T-cell (primary cell): ENCODE measurements around the gene FAM193A. TPM values are rescaled to one million over a fixed set of nuclear protein-coding genes. Genes with fewer than 3 reads are reported as not detected.
A peak's percentile ranks its signal among the peaks of the same experiment; 100 is the strongest.

Source experiments
- ATAC-seq, 4 experiments: fragments of 200-7000 bp in 3 of 4; fragments of 150-1000 bp in 1 of 4; cut with Tn5 transposase; replicated peaks in 1 of 4; 1 replicate in 3 of 4; 2 replicates in 1 of 4; pipeline ENCODE4 v1.10.0; 2021; ENCODE audit warnings: moderate library complexity in 3 of 4, mild to moderate bottlenecking in 2 of 4, moderate number of reproducible peaks in 1 of 4
- CTCF ChIA-PET, 2 donors: fragments of 300-600 bp; sonication (Branson Sonifier 250); formaldehyde crosslinking; loops; one replicate each; lab custom pipeline; 2022; ENCODE audit warnings: antibody characterized with exemption in 2 of 2; lab: Charles Lee
- POLR2A ChIA-PET, 2 donors: fragments of 300-600 bp; sonication (Branson Sonifier 250); formaldehyde crosslinking; loops; one replicate each; lab custom pipeline; 2022; ENCODE audit warnings: antibody characterized with exemption in 2 of 2; lab: Charles Lee
- DNase-seq, 35 experiments: peaks; one replicate each; pipeline versions ENCODE4 v3.0.0 to v3.0.0-alpha.2; 2013 to 2023
- H3K27ac ChIP-seq: one replicate; pipeline ENCODE4 v1.5.1; 2013; ENCODE audit warnings: low read length
- H3K27me3 ChIP-seq, 2 experiments: replicated peaks in 1 of 2; 1 replicate in 1 of 2; 2 replicates in 1 of 2; pipeline versions ENCODE4 v1.6.1 to v1.7.0; 2013; ENCODE audit warnings: low read length in 1 of 2, mixed read lengths in 1 of 2; ENCODE audit not compliant: control insufficient read depth in 2 of 2, insufficient read depth in 2 of 2; ENCODE audit errors: extremely low read depth in 1 of 2
- H3K36me3 ChIP-seq, 2 donors: 1 replicate in 1 of 2; 2 replicates in 1 of 2; pipeline versions ENCODE4 v1.6.1 to v1.7.0; 2013; ENCODE audit warnings: low read length in 1 of 2; ENCODE audit not compliant: control insufficient read depth in 2 of 2, insufficient read depth in 1 of 2; ENCODE audit errors: extremely low read depth in 1 of 2
- H3K4me1 ChIP-seq, 2 experiments: 1 replicate in 1 of 2; 2 replicates in 1 of 2; pipeline versions ENCODE4 v1.6.1 to v1.7.0; 2013; ENCODE audit warnings: low read length in 2 of 2, mixed read lengths in 1 of 2; ENCODE audit not compliant: insufficient read depth in 2 of 2, control insufficient read depth in 1 of 2; ENCODE audit errors: extremely low read depth in 1 of 2
- H3K4me3 ChIP-seq, 2 donors: 1 replicate in 1 of 2; 2 replicates in 1 of 2; pipeline versions ENCODE4 v1.5.1 to v1.7.0; 2013; ENCODE audit warnings: mild to moderate bottlenecking in 2 of 2, low read length in 1 of 2, moderate library complexity in 1 of 2; ENCODE audit not compliant: control insufficient read depth in 1 of 2; ENCODE audit errors: extremely low read depth in 1 of 2
- H3K9me3 ChIP-seq: 2 replicates; pipeline ENCODE4 v1.7.0; 2013
- H3K27ac Mint-ChIP-seq, 2 donors: one replicate each; pipeline ENCODE4 v1.8.0; 2020 to 2021; ENCODE audit warnings: mild to moderate bottlenecking in 2 of 2, mixed read lengths in 2 of 2
- H3K27me3 Mint-ChIP-seq, 2 donors: one replicate each; pipeline ENCODE4 v1.8.0; 2021 to 2022; ENCODE audit warnings: mixed read lengths in 2 of 2
- H3K36me3 Mint-ChIP-seq: one replicate; pipeline ENCODE4 v1.8.0; 2021; ENCODE audit warnings: mixed read lengths
- H3K4me1 Mint-ChIP-seq, 3 donors: one replicate each; pipeline ENCODE4 v1.8.0; 2020 to 2022; ENCODE audit warnings: mixed read lengths in 3 of 3, mild to moderate bottlenecking in 1 of 3
- H3K4me3 Mint-ChIP-seq, 3 donors: one replicate each; pipeline ENCODE4 v1.8.0; 2020 to 2022; ENCODE audit warnings: mild to moderate bottlenecking in 3 of 3, mixed read lengths in 3 of 3, moderate library complexity in 3 of 3
- H3K9me3 Mint-ChIP-seq, 3 donors: one replicate each; pipeline ENCODE4 v1.8.0; 2020 to 2022; ENCODE audit warnings: mixed read lengths in 3 of 3
- WGBS: methylation state at CpG from one replicate; pipeline ENCODE4 v1.1.5; 2013; ENCODE audit warnings: missing lambda C conversion rate; ENCODE audit not compliant: insufficient coverage; 5-methylcytosine and 5-hydroxymethylcytosine counted together
- total RNA-seq, 35 experiments: library from RNA in 6 of 35; stranded (reverse) in 6 of 35; fragments of 120-200 nt in 1 of 35; gene quantifications; one replicate each; pipeline versions ENCODE4 v1.2.1 to v1.2.4 and lab custom pipeline; 2013 to 2026

Gene FAM193A
- total RNA-seq, 5 donors from 2014 or later (not counting 1 experiment from before 2014, with no cell fraction given) = 41.6 to 46.8 (median 45.2) TPM

DNA sequence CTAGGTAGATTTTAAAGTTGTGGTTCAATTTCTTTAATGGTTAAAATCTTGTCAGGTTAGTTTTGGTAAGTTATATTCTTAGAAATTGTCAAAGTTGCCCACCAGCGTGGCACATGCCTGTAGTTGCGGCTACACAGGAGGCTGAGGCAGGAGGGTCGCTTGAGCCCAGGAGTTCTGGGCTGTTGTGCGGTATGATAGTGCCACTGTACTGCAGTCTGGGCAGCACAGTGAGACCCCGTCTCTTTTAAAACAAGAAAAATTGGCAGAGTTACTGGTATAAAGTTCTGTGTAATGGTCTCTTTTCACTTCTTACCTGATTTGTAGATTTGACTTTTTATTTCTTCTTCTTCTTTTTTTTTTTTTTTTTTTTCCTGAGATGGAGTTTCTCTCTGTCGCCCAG is 64.4 kb downstream of the FAM193A start:
- Histone ChIP-seq H3K27ac (no peak overlapping the region), H3K27me3 (no peaks in the 10 kb centered on the region), H3K4me3 (no peak overlapping the region), H3K4me1 (peaks cover 0 to 18% of the 10 kb centered on the region in 2 experiments), H3K36me3 (peaks cover 4 to 26% of the 10 kb centered on the region in 2 donors), H3K9me3 (no peaks in the 10 kb centered on the region)
- CTCF ChIA-PET = no interaction called here
- peaks cover 60 to 66% (median 62%) of the 10 kb centered on the region in 3 donors for H3K4me1 Mint-ChIP-seq
- DNase-seq (no peak), ATAC-seq (no peak)
- 92% methylated on average over 4 of the region's 6 CpGs for WGBS
- POLR2A ChIA-PET = interaction anchor here in 1 of 2 donors (0.7 kb wide), 1 partner anchor 105 kb away, joined by 9 read pairs; no protein-coding TSS in a partner anchor
- H3K4me3 Mint-ChIP-seq = no peak overlapping the region
- no peaks in the 10 kb centered on the region for H3K9me3 Mint-ChIP-seq
- H3K27ac Mint-ChIP-seq = peak overlapping the region in 1 of 2 donors; percentile 4
- H3K27me3 Mint-ChIP-seq = no peaks in the 10 kb centered on the region
- peaks cover 42% of the 10 kb centered on the region for H3K36me3 Mint-ChIP-seq

DNA sequence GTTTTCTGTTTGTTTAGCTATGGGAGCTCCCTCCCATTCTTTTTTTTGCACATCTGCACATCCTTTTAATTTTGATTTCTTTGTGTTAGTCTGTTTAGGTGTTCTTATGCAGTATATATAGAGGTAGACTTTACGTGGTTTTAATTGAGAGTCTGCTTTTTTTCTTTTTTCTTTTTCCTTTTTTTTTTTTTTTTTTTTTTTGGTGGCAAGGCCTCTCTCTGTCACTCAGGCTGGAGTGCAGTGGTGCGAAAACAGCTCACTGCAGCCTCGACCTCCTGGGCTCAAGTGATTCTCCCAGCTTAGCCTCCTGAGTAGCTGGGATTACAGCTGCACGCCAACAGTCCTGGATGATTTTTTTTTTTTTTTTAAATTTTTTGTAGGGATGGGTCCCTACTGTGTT is 68.2 kb downstream of the FAM193A start:
- no peak overlapping the region for H3K4me3 Mint-ChIP-seq
- H3K36me3 Mint-ChIP-seq = peaks cover 17% of the 10 kb centered on the region
- ChIA-PET CTCF (interaction anchor here (0.7 kb wide), 3 partner anchors 11 to 506 kb away, joined by 3 to 20 read pairs (median 3); no protein-coding TSS in a partner anchor), POLR2A (no interaction called here)
- ATAC-seq (no peak), DNase-seq (no peak)
- no peaks in the 10 kb centered on the region for H3K27me3 Mint-ChIP-seq
- Histone ChIP-seq H3K36me3 (peaks cover 2 to 10% of the 10 kb centered on the region in 2 donors), H3K4me3 (no peak overlapping the region), H3K27ac (no peak overlapping the region), H3K27me3 (no peaks in the 10 kb centered on the region), H3K4me1 (peaks cover 0 to 2% of the 10 kb centered on the region in 2 experiments), H3K9me3 (no peaks in the 10 kb centered on the region)
- H3K27ac Mint-ChIP-seq = no peak overlapping the region
- WGBS = no CpG with 5 or more reads among the region's 4 CpGs
- peaks cover 43 to 51% (median 45%) of the 10 kb centered on the region in 3 donors for H3K4me1 Mint-ChIP-seq
- no peaks in the 10 kb centered on the region for H3K9me3 Mint-ChIP-seq

DNA sequence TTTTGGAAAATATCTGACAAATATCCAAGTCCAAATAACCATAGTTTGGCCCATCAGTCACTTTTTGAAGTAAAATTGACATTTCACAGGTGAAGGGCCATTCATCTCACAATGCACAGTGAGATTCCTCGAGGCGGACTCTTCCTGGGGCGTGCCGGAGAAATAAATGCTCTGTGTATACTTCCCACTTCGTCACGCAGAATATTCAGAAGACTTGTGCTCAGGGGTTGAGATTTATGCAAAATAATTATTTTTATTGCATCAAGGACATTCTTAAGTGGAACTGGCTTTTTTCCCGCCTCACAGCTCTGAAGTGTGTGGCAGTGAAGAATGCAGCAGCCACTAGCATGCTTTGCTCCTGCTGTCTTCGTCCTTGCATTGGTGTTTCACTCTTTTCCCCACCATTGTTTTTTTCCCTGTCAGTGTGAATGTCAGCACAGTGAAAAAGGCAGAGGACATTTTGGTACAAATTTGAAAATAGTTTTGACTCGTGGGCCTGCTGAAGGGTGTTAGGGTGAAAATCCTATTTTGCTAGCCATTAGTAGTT is 70.6 kb downstream of the FAM193A start:
- Mint-ChIP-seq H3K27me3 (no peaks in the 10 kb centered on the region), H3K9me3 (no peaks in the 10 kb centered on the region), H3K4me1 (peaks cover 30 to 49% (median 43%) of the 10 kb centered on the region in 3 donors), H3K27ac (no peak overlapping the region), H3K36me3 (peaks cover 7% of the 10 kb centered on the region), H3K4me3 (no peak overlapping the region)
- DNase-seq = no peak
- Histone ChIP-seq H3K27me3 (no peaks in the 10 kb centered on the region), H3K9me3 (no peaks in the 10 kb centered on the region), H3K36me3 (peaks cover 0 to 3% of the 10 kb centered on the region in 2 donors), H3K27ac (no peak overlapping the region), H3K4me1 (no peaks in the 10 kb centered on the region), H3K4me3 (no peak overlapping the region)
- CTCF ChIA-PET = no interaction called here
- 100% methylated on average over 2 of the region's 9 CpGs for WGBS
- no peak for ATAC-seq
- POLR2A ChIA-PET = no interaction called here

DNA sequence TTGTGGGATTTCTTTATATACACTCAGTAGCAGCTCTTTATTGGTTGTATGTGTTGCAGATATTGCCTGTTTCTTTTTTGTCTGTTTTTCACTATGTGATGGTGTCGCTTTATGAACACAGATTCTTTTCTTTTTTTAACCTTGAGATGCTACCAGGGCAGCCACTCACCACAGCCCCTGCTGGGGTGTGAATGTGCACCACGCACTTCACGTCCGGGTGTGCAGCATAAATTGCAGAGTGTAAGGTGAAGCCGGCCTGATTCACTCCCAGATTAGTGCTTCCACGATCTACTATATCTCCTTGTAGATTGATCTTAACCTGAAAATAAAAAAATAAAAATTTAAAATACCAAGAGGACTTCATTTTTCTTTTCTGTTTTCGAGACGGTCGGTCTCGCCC is 71.4 kb downstream of the FAM193A start:
- CTCF ChIA-PET = interaction anchor here in 1 of 2 donors (0.6 kb wide), 1 partner anchor 149 kb away, joined by 3 read pairs; no protein-coding TSS in a partner anchor
- Mint-ChIP-seq H3K9me3 (no peaks in the 10 kb centered on the region), H3K4me3 (no peak overlapping the region), H3K27ac (no peak overlapping the region), H3K4me1 (peaks cover 35 to 55% (median 47%) of the 10 kb centered on the region in 3 donors), H3K27me3 (no peaks in the 10 kb centered on the region), H3K36me3 (peaks cover 7% of the 10 kb centered on the region)
- H3K4me1 ChIP-seq = no peaks in the 10 kb centered on the region
- H3K27me3 ChIP-seq = no peaks in the 10 kb centered on the region
- H3K9me3 ChIP-seq = no peaks in the 10 kb centered on the region
- POLR2A ChIA-PET = no interaction called here
- DNase-seq = no peak
- no peak overlapping the region for H3K4me3 ChIP-seq
- H3K36me3 ChIP-seq = no peaks in the 10 kb centered on the region
- no peak for ATAC-seq
- 96% methylated on average over 4 of the region's 10 CpGs for WGBS
- no peak overlapping the region for H3K27ac ChIP-seq

DNA sequence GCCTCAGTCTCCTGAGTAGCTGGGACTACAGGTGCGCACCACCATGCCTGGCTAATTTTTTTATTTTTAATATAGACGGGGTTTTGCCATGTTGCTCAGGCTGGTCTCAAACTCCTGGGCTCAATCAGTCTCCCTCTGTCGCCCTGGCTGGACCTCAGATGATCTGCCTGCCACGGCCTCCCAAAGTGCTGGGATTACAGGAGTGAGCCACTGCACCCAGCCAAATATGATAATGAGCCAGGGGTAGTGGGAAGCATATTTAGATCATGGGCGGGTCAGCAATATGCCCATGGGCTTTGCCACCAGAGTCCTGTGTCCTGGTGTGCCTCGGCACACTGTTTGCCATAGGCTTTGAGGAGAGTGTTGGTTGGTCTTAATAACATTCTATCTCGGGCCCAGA is 71.8 kb downstream of the FAM193A start:
- DNase-seq = no peak
- CTCF ChIA-PET = interaction anchor here in 1 of 2 donors (0.6 kb wide), 1 partner anchor 150 kb away, joined by 3 read pairs; no protein-coding TSS in a partner anchor

DNA sequence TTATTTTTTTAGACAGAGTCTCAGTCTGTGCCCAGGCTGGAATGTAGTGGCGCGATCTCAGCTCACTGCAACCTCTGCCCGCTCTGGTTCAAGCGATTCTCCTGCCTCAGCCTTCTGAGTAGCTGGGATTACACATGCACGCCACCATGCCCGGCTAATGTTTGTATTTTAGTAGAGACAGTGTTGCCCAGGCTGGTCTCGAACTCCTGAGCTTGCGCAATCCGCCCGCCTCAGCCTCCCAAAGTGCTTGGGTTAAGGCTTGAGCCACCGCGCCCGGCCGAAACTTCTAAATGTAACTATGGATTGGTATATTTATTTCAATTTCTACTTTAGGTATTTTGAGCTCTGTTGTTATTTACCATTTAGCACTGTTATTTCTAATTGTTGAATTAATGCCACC is 79.4 kb downstream of the FAM193A start:
- no peak for DNase-seq
- ChIA-PET CTCF (interaction anchor here in 1 of 2 donors (0.6 kb wide), 1 partner anchor 11 kb away, joined by 20 read pairs; no protein-coding TSS in a partner anchor), POLR2A (no interaction called here)
- H3K9me3 ChIP-seq = no peaks in the 10 kb centered on the region
- 100% methylated on average over 6 of the region's 14 CpGs for WGBS
- Mint-ChIP-seq H3K4me1 (peaks cover 49 to 56% (median 56%) of the 10 kb centered on the region in 3 donors), H3K9me3 (no peaks in the 10 kb centered on the region), H3K4me3 (no peak overlapping the region), H3K27me3 (no peaks in the 10 kb centered on the region), H3K27ac (no peak overlapping the region), H3K36me3 (peaks cover 4% of the 10 kb centered on the region)
- H3K27me3 ChIP-seq = no peaks in the 10 kb centered on the region
- no peak overlapping the region for H3K4me3 ChIP-seq
- peaks cover 0 to 4% of the 10 kb centered on the region in 2 experiments for H3K4me1 ChIP-seq
- H3K27ac ChIP-seq = no peak overlapping the region
- ATAC-seq = no peak
- peaks cover 0 to 2% of the 10 kb centered on the region in 2 donors for H3K36me3 ChIP-seq

More for the DNA sequence above, 71.8 kb downstream of the FAM193A start:
- 94% methylated on average over 6 of the region's 7 CpGs for WGBS
- no peaks in the 10 kb centered on the region for H3K9me3 Mint-ChIP-seq
- no peak overlapping the region for H3K27ac ChIP-seq
- no peaks in the 10 kb centered on the region for H3K27me3 ChIP-seq
- no peak for ATAC-seq
- H3K36me3 Mint-ChIP-seq = peaks cover 7% of the 10 kb centered on the region
- peaks cover 37 to 57% (median 49%) of the 10 kb centered on the region in 3 donors for H3K4me1 Mint-ChIP-seq
- no peaks in the 10 kb centered on the region for H3K9me3 ChIP-seq
- H3K27me3 Mint-ChIP-seq = no peaks in the 10 kb centered on the region
- H3K4me3 Mint-ChIP-seq = no peak overlapping the region
- no peak overlapping the region for H3K27ac Mint-ChIP-seq
- H3K36me3 ChIP-seq = no peaks in the 10 kb centered on the region
- no peak overlapping the region for H3K4me3 ChIP-seq
- POLR2A ChIA-PET = no interaction called here
- H3K4me1 ChIP-seq = no peaks in the 10 kb centered on the region
